GM23338 (cell line): ENCODE data around the gene NDC80. TPM values are rescaled to one million over a fixed set of nuclear protein-coding genes. Genes with fewer than 3 reads are reported as not detected.

Source experiments
- ATAC-seq: fragments of 200-7000 bp; cut with Tn5 transposase; 3 replicates; pipeline ENCODE4 v1.9.1; 2020
- DNase-seq: peaks from one replicate; pipeline ENCODE4 v3.0.0-alpha.2; 2015; ENCODE audit warnings: low spot score
- H2AFZ ChIP-seq: fragments of 200-600 bp; sonication (generic); 2 replicates; pipeline ENCODE4 v1.8.0; 2016; ENCODE audit warnings: antibody characterized with exemption, mild to moderate bottlenecking, moderate library complexity
- H3F3A ChIP-seq: fragments of 200-600 bp; sonication (generic); replicated peaks from 2 replicates; pipeline ENCODE4 v1.8.0; 2017; ENCODE audit warnings: antibody characterized with exemption, mixed run types, low read depth
- H3K27ac ChIP-seq: fragments of 200-600 bp; sonication (generic); 2 replicates; pipeline ENCODE4 v1.6.1; 2016; ENCODE audit warnings: low read depth
- H3K27me3 ChIP-seq: fragments of 200-600 bp; sonication (generic); 2 replicates; pipeline ENCODE4 v1.8.0; 2016; ENCODE audit warnings: mild to moderate bottlenecking, mixed run types, moderate library complexity; ENCODE audit not compliant: insufficient read depth
- H3K36me3 ChIP-seq: fragments of 200-600 bp; sonication (generic); 2 replicates; pipeline ENCODE4 v1.8.0; 2016; ENCODE audit warnings: mild to moderate bottlenecking; ENCODE audit not compliant: insufficient read depth
- H3K4me1 ChIP-seq: fragments of 200-600 bp; sonication (generic); 2 replicates; pipeline ENCODE4 v1.8.0; 2016; ENCODE audit warnings: mild to moderate bottlenecking, moderate library complexity; ENCODE audit not compliant: insufficient read depth
- H3K4me2 ChIP-seq: fragments of 200-600 bp; sonication (generic); 2 replicates; pipeline ENCODE4 v1.7.1; 2017; ENCODE audit warnings: mixed run types
- H3K4me3 ChIP-seq: fragments of 200-600 bp; sonication (generic); 2 replicates; pipeline ENCODE4 v1.6.1; 2016; ENCODE audit warnings: mixed run types
- H3K79me2 ChIP-seq: fragments of 200-600 bp; sonication (generic); replicated peaks from 2 replicates; pipeline ENCODE4 v1.8.0; 2017; ENCODE audit warnings: mild to moderate bottlenecking; ENCODE audit not compliant: insufficient read depth
- H3K9me2 ChIP-seq: fragments of 200-600 bp; sonication (generic); 2 replicates; pipeline ENCODE4 v1.8.0; 2017; ENCODE audit not compliant: insufficient read depth
- H4K20me1 ChIP-seq: fragments of 200-600 bp; sonication (generic); replicated peaks from 2 replicates; pipeline ENCODE4 v1.8.0; 2017; ENCODE audit warnings: mild to moderate bottlenecking; ENCODE audit not compliant: insufficient read depth
- H3K27ac Mint-ChIP-seq: 2 replicates; pipeline ENCODE4 v1.8.0; 2020; ENCODE audit warnings: inconsistent platforms, mild to moderate bottlenecking, moderate library complexity, mixed read lengths
- H3K27me3 Mint-ChIP-seq: 3 replicates; pipeline ENCODE4 v1.8.0; 2022; ENCODE audit warnings: low read depth, mild to moderate bottlenecking, moderate library complexity, mixed read lengths, inconsistent platforms; ENCODE audit not compliant: insufficient read depth, poor library complexity
- H3K36me3 Mint-ChIP-seq: 3 replicates; pipeline ENCODE4 v1.8.0; 2021; ENCODE audit warnings: low read depth, mild to moderate bottlenecking, inconsistent platforms, moderate library complexity, mixed read lengths
- H3K4me1 Mint-ChIP-seq: 3 replicates; pipeline ENCODE4 v1.8.0; 2020; ENCODE audit warnings: mild to moderate bottlenecking, inconsistent platforms, mixed read lengths
- H3K4me3 Mint-ChIP-seq: 3 replicates; pipeline ENCODE4 v1.8.0; 2021; ENCODE audit warnings: moderate library complexity, mild to moderate bottlenecking, inconsistent platforms, mixed read lengths
- H3K9me3 Mint-ChIP-seq: 3 replicates; pipeline ENCODE4 v1.8.0; 2020; ENCODE audit warnings: moderate library complexity, mild to moderate bottlenecking, inconsistent platforms, mixed read lengths
- CREB1 ChIP-seq: fragments of 250-450 bp; sonication (Bioruptor Pico); IDR thresholded peaks from 2 replicates; pipeline ENCODE4 v1.5.0; 2020; ENCODE audit warnings: low read depth, mild to moderate bottlenecking, moderate library complexity
- CTCF ChIP-seq, 2 experiments: fragments of 200-600 bp in 1 of 2; sonication (generic) in 1 of 2; conservative IDR thresholded peaks; 2 replicates each; pipeline versions ENCODE4 v1.5.1 to v1.6.1; 2016 to 2017; ENCODE audit warnings: antibody characterized with exemption in 2 of 2, low read depth in 2 of 2, mild to moderate bottlenecking in 2 of 2, moderate library complexity in 1 of 2
- EZH2phosphoT487 ChIP-seq: fragments of 200-600 bp; sonication (generic); IDR thresholded peaks from one replicate; pipeline ENCODE4 v1.8.1; 2018; ENCODE audit warnings: antibody characterized with exemption; ENCODE audit not compliant: unreplicated experiment
- STAT1 ChIP-seq: IDR thresholded peaks from one replicate; pipeline ENCODE4 v1.6.1; 2016; ENCODE audit warnings: antibody characterized with exemption; ENCODE audit not compliant: unreplicated experiment
- polyA plus RNA-seq: library from polyadenylated mRNA; unstranded; fragments of >200 nt; fragmentation: Nextera tagmentation; extraction: Ambion mirVana; gene quantifications from 2 replicates; pipeline ENCODE4 v1.2.1, GENCODE V29; 2016
- total RNA-seq: library from RNA; depleted of rRNA; stranded (reverse); fragments of >200 nt; shearing (Covaris generic); gene quantifications from 2 replicates; pipeline ENCODE4 v1.2.3, GENCODE V29; 2014
- TF ChIP-seq, protein P1 (sequence below): fragments of 250-450 bp; sonication (Bioruptor Pico); IDR thresholded peaks from 2 replicates; pipeline ENCODE4 v1.5.0; 2020; ENCODE audit warnings: mild to moderate bottlenecking, moderate library complexity

The NDC80 gene
- total and polyA plus RNA-seq, 2 experiments from 2014 or later = 36.6 to 58.4 TPM

GRCh38 chr18:2536063-2536462, 35.3 kb upstream of the NDC80 start:
- H3K4me3 Mint-ChIP-seq = no peak overlapping the region
- TF ChIP-seq EZH2phosphoT487 (no peak), STAT1 (no peak), CTCF (conservative IDR thresholded peaks at IDR 0.05; ENCODE audit: low read depth in 2 of 2) (no peak), CREB1 (CRISPR knock-in tag) (no peak)
- TF ChIP-seq, protein P1, sequence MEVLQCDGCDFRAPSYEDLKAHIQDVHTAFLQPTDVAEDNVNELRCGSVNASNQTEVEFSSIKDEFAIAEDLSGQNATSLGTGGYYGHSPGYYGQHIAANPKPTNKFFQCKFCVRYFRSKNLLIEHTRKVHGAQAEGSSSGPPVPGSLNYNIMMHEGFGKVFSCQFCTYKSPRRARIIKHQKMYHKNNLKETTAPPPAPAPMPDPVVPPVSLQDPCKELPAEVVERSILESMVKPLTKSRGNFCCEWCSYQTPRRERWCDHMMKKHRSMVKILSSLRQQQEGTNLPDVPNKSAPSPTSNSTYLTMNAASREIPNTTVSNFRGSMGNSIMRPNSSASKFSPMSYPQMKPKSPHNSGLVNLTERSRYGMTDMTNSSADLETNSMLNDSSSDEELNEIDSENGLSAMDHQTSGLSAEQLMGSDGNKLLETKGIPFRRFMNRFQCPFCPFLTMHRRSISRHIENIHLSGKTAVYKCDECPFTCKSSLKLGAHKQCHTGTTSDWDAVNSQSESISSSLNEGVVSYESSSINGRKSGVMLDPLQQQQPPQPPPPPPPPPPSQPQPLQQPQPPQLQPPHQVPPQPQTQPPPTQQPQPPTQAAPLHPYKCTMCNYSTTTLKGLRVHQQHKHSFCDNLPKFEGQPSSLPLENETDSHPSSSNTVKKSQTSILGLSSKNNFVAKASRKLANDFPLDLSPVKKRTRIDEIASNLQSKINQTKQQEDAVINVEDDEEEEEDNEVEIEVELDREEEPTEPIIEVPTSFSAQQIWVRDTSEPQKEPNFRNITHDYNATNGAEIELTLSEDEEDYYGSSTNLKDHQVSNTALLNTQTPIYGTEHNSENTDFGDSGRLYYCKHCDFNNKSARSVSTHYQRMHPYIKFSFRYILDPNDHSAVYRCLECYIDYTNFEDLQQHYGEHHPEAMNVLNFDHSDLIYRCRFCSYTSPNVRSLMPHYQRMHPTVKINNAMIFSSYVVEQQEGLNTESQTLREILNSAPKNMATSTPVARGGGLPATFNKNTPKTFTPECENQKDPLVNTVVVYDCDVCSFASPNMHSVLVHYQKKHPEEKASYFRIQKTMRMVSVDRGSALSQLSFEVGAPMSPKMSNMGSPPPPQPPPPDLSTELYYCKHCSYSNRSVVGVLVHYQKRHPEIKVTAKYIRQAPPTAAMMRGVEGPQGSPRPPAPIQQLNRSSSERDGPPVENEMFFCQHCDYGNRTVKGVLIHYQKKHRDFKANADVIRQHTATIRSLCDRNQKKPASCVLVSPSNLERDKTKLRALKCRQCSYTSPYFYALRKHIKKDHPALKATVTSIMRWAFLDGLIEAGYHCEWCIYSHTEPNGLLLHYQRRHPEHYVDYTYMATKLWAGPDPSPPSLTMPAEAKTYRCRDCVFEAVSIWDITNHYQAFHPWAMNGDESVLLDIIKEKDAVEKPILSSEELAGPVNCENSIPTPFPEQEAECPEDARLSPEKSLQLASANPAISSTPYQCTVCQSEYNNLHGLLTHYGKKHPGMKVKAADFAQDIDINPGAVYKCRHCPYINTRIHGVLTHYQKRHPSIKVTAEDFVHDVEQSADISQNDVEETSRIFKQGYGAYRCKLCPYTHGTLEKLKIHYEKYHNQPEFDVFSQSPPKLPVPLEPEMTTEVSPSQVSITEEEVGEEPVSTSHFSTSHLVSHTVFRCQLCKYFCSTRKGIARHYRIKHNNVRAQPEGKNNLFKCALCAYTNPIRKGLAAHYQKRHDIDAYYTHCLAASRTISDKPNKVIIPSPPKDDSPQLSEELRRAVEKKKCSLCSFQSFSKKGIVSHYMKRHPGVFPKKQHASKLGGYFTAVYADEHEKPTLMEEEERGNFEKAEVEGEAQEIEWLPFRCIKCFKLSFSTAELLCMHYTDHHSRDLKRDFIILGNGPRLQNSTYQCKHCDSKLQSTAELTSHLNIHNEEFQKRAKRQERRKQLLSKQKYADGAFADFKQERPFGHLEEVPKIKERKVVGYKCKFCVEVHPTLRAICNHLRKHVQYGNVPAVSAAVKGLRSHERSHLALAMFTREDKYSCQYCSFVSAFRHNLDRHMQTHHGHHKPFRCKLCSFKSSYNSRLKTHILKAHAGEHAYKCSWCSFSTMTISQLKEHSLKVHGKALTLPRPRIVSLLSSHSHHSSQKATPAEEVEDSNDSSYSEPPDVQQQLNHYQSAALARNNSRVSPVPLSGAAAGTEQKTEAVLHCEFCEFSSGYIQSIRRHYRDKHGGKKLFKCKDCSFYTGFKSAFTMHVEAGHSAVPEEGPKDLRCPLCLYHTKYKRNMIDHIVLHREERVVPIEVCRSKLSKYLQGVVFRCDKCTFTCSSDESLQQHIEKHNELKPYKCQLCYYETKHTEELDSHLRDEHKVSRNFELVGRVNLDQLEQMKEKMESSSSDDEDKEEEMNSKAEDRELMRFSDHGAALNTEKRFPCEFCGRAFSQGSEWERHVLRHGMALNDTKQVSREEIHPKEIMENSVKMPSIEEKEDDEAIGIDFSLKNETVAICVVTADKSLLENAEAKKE (CRISPR knock-in tag) = no peak
- Histone ChIP-seq H2AFZ (no peak overlapping the region), H3K4me2 (no peak overlapping the region), H4K20me1 (no peaks in the 10 kb centered on the region), H3K79me2 (no peaks in the 10 kb centered on the region), H3K4me3 (no peak overlapping the region), H3K9me2 (0 out of 2 replicates have a peak, but pooled peaks cover 7% of the 10 kb centered on the region), H3K36me3 (no peaks in the 10 kb centered on the region; the same call in 1 of the 2 replicates), H3F3A (no peaks in the 10 kb centered on the region), H3K4me1 (no peaks in the 10 kb centered on the region), H3K27ac (no peak overlapping the region), H3K27me3 (no peaks in the 10 kb centered on the region)
- H3K27me3 Mint-ChIP-seq = peaks cover 2% of the 10 kb centered on the region
- H3K27ac Mint-ChIP-seq = 0 out of 2 replicates have a peak overlapping the region, but pooled peaks have one; percentile 3
- peaks cover 8% of the 10 kb centered on the region; the same call in 2 of the 3 replicates for H3K4me1 Mint-ChIP-seq
- H3K9me3 Mint-ChIP-seq = peaks cover 13% of the 10 kb centered on the region
- no peak for ATAC-seq
- peaks cover 15% of the 10 kb centered on the region for H3K36me3 Mint-ChIP-seq
- no peak for DNase-seq
